Upper lobe of right lung (tissue), 1 donor: Measurements from ENCODE around the gene NEUROD6. TPM values are rescaled to one million over a fixed set of nuclear protein-coding genes. Genes with fewer than 3 reads are reported as not detected.

ENCODE experiments used
- ATAC-seq: fragments of 200-7000 bp; cut with Tn5 transposase; one replicate; pipeline ENCODE4 v1.9.1; 2020; ENCODE audit warnings: mild to moderate bottlenecking, moderate library complexity
- DNase-seq: peaks from one replicate; pipeline ENCODE4 v3.0.0-alpha.2; 2020
- H3K27ac ChIP-seq: fragments of 200-600 bp; one replicate; pipeline ENCODE4 v1.8.0; 2022
- H3K27me3 ChIP-seq: fragments of 200-600 bp; one replicate; pipeline ENCODE4 v1.8.0; 2022; ENCODE audit warnings: mild to moderate bottlenecking
- H3K36me3 ChIP-seq: fragments of 200-600 bp; one replicate; pipeline ENCODE4 v1.8.0; 2022
- H3K4me1 ChIP-seq: fragments of 200-600 bp; one replicate; pipeline ENCODE4 v1.8.0; 2022
- H3K4me3 ChIP-seq: fragments of 200-600 bp; one replicate; pipeline ENCODE4 v1.8.0; 2022; ENCODE audit warnings: mild to moderate bottlenecking
- H3K9me3 ChIP-seq: fragments of 200-600 bp; one replicate; pipeline ENCODE4 v1.8.0; 2022
- CTCF ChIP-seq: fragments of 200-600 bp; IDR thresholded peaks from one replicate; pipeline ENCODE4 v1.8.0; 2022; ENCODE audit warnings: antibody characterized with exemption
- intact Hi-C: fragments of 100-400 bp; cut with DNase I; formaldehyde crosslinking; loops from one replicate; pipeline ENCODE4 v1.11.0; 2022
- total RNA-seq: library from RNA; stranded (reverse); fragmentation: NEBNext Ultra II Directional; extraction: Animal tissue kit (Norgen Biotek cat#: 25700); gene quantifications from one replicate; pipeline ENCODE4 v1.2.1, GENCODE V29; 2021
- donor health status: DM: no; HTN: yes; CAD: no; lungs with severe emphysema.

Gene NEUROD6
- total RNA-seq, 1 donor from 2014 or later = not detected

GRCh38 chr7:31338706-31339105 lies 1.8 kb downstream of the NEUROD6 start:
- Histone ChIP-seq H3K9me3 (no peaks in the 10 kb centered on the region), H3K27ac (no peak overlapping the region), H3K27me3 (peaks cover 31% of the 10 kb centered on the region), H3K36me3 (no peaks in the 10 kb centered on the region), H3K4me1 (no peaks in the 10 kb centered on the region), H3K4me3 (no peak overlapping the region)
- ATAC-seq = no peak
- DNase-seq = no peak
- intact Hi-C loops = no loop called here
- no peak for TF ChIP-seq CTCF

DNA sequence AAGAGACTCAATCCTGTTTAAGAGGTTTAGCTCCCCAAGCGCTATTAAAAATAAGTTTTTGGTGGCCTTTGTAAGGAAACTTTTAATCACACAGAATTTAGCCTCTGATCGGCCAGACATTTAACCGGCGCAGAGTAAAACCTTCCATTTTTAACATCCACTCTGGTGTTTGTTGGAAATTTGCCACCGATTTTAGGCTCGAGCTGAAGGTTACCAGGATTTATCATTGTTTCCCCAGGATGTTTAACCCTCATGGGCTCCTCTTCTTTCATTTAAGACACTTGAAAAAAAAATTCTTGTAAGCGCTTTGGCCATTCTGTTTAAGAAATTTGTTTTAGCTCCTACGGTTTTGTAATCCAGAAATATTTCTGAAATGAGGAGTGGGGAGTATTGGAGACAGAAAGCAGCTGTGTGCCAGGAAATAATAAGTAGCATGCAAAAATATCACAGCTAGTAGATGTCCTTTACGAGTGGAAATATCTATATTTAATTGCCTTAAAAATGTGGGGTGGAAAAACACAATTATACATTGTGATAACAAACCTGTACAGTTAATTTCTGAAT lies 3.4 kb downstream of the NEUROD6 start:
- Histone ChIP-seq H3K36me3 (no peaks in the 10 kb centered on the region), H3K27me3 (peaks cover 31% of the 10 kb centered on the region), H3K4me1 (no peaks in the 10 kb centered on the region), H3K27ac (no peak overlapping the region), H3K9me3 (no peaks in the 10 kb centered on the region), H3K4me3 (no peak overlapping the region)
- no peak for DNase-seq
- ATAC-seq = no peak
- TF ChIP-seq CTCF = no peak
- intact Hi-C loops = no loop called here

DNA sequence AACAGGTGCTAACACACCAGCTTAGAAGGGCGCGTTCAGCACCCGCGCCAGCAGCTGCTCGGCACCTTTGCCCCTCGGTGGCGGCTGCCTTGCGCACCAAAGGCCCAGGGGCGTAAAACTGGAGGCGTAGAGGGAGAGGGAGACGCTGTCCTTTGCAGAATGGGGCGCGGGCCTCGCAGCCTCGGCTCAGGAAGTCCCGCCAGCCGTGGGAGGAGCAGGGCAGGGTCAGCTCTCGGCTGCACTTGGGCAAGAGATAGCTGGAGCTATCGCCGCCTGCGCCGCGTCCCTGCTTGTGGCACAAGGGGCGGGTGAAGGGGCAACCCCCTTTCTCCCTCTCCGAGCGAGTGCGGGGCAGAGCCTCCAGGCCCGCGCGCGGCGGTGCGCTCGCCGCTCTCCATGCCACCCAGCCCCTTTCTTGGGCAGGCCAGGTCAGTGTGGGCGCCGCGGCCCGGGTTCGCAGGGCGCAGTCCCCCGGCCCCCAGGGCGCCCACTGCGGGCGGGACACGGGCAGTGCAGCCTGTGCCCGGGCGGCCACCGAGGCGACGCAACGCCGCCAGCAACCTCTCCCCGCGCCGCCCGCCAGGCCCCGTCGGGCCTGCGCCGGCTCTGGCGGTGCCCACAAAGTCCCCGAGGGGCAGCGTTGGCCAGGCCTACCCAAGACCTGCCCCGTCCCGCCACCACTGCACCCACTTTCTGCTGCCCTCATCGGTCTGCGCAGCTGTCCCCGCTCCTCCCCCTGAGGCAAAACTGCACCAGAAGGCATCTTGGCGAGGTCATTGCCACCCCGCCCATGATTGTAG lies 4.1 kb downstream of the NEUROD6 start:
- H3K27ac ChIP-seq = no peak overlapping the region
- H3K27me3 ChIP-seq = peaks cover 31% of the 10 kb centered on the region
- H3K36me3 ChIP-seq = no peaks in the 10 kb centered on the region
- H3K9me3 ChIP-seq = no peaks in the 10 kb centered on the region
- H3K4me3 ChIP-seq = no peak overlapping the region
- intact Hi-C loops = no loop called here
- H3K4me1 ChIP-seq = no peaks in the 10 kb centered on the region
- TF ChIP-seq CTCF = no peak
- no peak for DNase-seq
- peak; percentile 64 for ATAC-seq

DNA sequence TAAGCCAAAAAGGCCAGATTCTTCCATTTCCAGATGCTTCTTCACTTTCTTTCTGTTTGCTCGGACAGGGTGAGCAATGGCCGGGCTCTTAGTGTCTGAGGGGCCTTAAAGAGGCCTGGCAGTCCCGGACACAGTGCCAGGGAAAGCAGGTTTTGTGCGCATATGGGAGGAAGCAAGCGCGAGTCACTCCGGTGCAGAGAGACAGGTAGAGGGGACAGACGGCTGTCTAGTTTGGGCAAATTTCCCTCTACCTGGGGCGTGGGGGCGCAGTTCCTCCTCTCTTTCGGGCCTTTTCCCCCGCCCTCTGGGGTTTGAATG lies 4.7 kb downstream of the NEUROD6 start:
- H3K36me3 ChIP-seq = no peaks in the 10 kb centered on the region
- intact Hi-C loops = no loop called here
- DNase-seq (no peak), ATAC-seq (peak; percentile 9)
- H3K4me1 ChIP-seq = no peaks in the 10 kb centered on the region
- no peak for TF ChIP-seq CTCF
- no peak overlapping the region for H3K4me3 ChIP-seq
- no peaks in the 10 kb centered on the region for H3K9me3 ChIP-seq
- H3K27ac ChIP-seq = no peak overlapping the region
- peaks cover 31% of the 10 kb centered on the region for H3K27me3 ChIP-seq

- H3K27me3 ChIP-seq = peaks cover 31% of the 10 kb centered on the region
- no peaks in the 10 kb centered on the region for H3K9me3 ChIP-seq
- intact Hi-C loops = no loop called here
- DNase-seq (no peak), ATAC-seq (no peak)
- H3K4me3 ChIP-seq = no peak overlapping the region
- no peak overlapping the region for H3K27ac ChIP-seq
- H3K36me3 ChIP-seq = no peaks in the 10 kb centered on the region
- TF ChIP-seq CTCF = no peak
- no peaks in the 10 kb centered on the region for H3K4me1 ChIP-seq
Observed at GRCh38 chr7:31335161-31335856, 5.2 kb downstream of the NEUROD6 start.
